ENCODE data around the gene HRAS.

The HRAS gene

GRCh38 chr11:541433-541885, 6.1 kb upstream of the HRAS start:
- Histone ChIP-seq H3K4me1 (ENCODE audit: control insufficient read depth, insufficient read depth, low read length) (no peaks in the 10 kb centered on the region), H3K27me3 (ENCODE audit: control insufficient read depth, insufficient read depth, low read length) (peaks cover 4% of the 10 kb centered on the region), H3K36me3 (ENCODE audit: control insufficient read depth, insufficient read depth, low read length) (no peaks in the 10 kb centered on the region)

DNA sequence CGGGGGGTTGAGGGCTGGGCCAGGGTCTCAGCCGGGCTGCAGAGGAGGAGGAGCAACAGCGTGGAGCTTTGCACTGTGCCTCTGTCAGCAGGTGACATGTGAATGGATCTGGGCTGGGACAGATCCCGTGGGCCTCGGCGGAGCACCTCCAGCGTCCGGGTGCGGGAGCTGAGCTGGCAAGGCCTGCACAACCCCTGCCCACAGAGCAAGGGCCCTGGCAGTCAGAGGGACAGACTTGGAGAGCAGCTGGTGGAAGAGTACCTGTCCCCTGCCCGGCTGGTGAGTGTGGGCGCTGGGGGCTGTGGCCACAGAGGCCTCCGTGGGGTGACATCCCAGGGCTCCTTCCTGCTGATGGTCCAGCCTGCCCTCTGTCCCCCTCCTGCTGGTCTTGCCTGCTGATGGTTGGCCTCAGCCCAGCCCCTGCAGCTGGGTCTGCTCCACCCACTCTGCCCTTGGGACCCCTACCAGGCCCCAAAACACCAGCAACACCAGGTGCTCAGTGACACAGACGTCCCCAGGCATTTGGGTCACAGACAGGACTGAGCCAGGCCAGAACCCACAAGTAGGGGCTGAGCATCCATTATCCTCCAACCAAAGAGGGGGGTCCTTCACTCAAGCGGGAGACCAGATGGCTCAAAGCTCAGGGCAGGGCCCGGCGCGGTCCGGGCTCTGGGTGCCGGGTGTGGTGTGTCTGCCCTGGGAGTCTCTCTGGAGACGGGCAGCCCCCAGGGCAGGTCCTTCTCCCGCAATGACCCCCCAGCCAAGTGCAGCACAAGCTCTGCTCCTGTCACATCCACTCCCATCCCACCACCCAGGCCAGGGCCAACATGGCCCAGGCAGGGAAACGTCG, 5.4 kb upstream of the HRAS start:
- Histone ChIP-seq H3K4me1 (ENCODE audit: control insufficient read depth, insufficient read depth, low read length) (no peaks in the 10 kb centered on the region), H3K27me3 (ENCODE audit: control insufficient read depth, insufficient read depth, low read length) (peaks cover 4% of the 10 kb centered on the region), H3K9ac (ENCODE audit: low read length) (no peak overlapping the region), H3K4me3 (ENCODE audit: low read length) (no peak overlapping the region), H3K36me3 (ENCODE audit: control insufficient read depth, insufficient read depth, low read length) (no peaks in the 10 kb centered on the region), H3K27ac (ENCODE audit: low read depth, low read length) (no peak overlapping the region)

More at GRCh38 chr11:541433-541885, 6.1 kb upstream of the HRAS start:
- H3K4me3 ChIP-seq (ENCODE audit: low read length): no peak overlapping the region
- H3K27ac ChIP-seq (ENCODE audit: low read depth, low read length): no peak overlapping the region
- no peak overlapping the region for H3K9ac ChIP-seq (ENCODE audit: low read length)

GRCh38 chr11:539971-540481, 4.7 kb upstream of the HRAS start:
- H3K9ac ChIP-seq (ENCODE audit: low read length): no peak overlapping the region
- H3K36me3 ChIP-seq (ENCODE audit: control insufficient read depth, insufficient read depth, low read length): no peaks in the 10 kb centered on the region
- no peak overlapping the region for H3K4me3 ChIP-seq (ENCODE audit: low read length)
- H3K4me1 ChIP-seq (ENCODE audit: control insufficient read depth, insufficient read depth, low read length): no peaks in the 10 kb centered on the region
- H3K27ac ChIP-seq (ENCODE audit: low read depth, low read length): no peak overlapping the region
- peaks cover 4% of the 10 kb centered on the region for H3K27me3 ChIP-seq (ENCODE audit: control insufficient read depth, insufficient read depth, low read length)

DNA sequence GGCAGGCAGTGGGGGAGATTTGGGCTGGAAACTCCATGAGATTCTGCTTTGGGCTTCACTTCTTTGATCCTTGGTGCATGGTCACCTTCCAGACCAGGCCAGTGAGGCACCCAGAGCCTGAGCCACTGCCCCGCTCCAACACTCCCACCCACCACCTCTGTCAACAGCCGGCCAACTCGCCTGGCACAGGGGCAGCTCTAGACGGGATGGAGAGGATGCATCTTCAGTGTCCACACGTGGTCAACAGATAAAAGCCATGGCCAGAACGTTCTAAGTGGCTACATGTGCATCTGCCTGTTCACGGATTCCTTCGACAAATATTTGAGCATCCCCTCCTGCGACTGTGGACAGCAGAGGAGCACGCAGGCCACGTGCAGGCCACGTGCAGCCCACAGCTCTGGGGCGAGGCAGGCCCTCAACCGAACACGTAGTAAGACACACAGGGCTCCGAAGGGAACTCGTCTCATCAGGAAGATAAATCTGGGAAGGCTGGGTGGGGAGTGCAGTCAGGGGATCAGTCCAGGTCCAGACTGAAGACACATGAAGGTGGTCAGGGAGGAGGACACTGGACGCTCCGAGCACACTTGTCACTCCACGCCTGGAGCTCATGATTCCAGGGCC, 3.2 kb upstream of the HRAS start:
- peaks cover under 1% of the 10 kb centered on the region for H3K36me3 ChIP-seq (ENCODE audit: control insufficient read depth, insufficient read depth, low read length)
- H3K27ac ChIP-seq (ENCODE audit: low read depth, low read length): no peak overlapping the region
- H3K9ac ChIP-seq (ENCODE audit: low read length): no peak overlapping the region
- no peak overlapping the region for H3K4me3 ChIP-seq (ENCODE audit: low read length)
- H3K4me1 ChIP-seq (ENCODE audit: control insufficient read depth, insufficient read depth, low read length): peaks cover 7% of the 10 kb centered on the region
- H3K27me3 ChIP-seq (ENCODE audit: control insufficient read depth, insufficient read depth, low read length): peaks cover 4% of the 10 kb centered on the region

DNA sequence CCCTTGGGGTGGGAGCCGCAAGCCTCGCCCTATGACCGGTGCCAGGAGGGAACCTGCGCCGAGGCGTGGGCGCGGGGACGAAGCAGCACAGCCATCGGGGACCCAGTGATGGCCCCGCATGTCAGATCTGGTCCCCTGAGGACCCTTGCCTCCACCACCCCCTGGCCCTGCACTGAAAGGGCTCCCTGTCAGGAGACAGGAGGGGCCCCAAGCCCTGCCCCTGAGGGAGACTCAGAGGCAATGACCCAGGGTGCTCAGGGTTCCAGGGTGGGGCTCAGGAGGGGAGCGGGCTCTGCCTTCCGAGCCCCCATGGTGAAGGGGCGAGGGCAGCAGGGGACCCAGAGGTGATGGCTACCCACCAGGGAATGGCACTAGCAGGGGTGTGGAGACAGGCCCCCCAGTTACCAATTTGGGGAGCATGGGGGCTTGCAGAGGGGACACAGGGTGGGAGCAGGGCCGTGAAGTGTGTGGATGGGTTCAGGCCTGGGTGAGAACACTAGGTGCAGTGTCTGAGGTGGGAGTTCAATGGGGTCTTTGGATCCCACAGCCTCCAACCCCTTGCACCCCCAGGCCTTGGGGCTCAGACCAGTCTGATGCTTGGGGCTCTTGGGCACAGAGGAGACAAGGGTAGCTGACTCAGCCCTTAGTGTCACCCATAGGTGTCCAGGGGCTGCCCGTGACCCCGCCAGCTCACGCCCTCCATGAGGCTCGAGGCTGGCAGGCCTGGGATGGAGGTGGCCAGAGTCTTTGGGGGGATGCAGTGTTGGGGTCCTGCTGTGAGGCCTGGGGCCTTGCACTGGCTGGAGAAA, 2.5 kb upstream of the HRAS start:
- Histone ChIP-seq H3K27ac (ENCODE audit: low read depth, low read length) (no peak overlapping the region), H3K4me1 (ENCODE audit: control insufficient read depth, insufficient read depth, low read length) (peaks cover 7% of the 10 kb centered on the region), H3K36me3 (ENCODE audit: control insufficient read depth, insufficient read depth, low read length) (peaks cover 5% of the 10 kb centered on the region), H3K27me3 (ENCODE audit: control insufficient read depth, insufficient read depth, low read length) (peaks cover 4% of the 10 kb centered on the region), H3K4me3 (ENCODE audit: low read length) (peak overlapping the region; percentile 55), H3K9ac (ENCODE audit: low read length) (no peak overlapping the region)

GRCh38 chr11:536841-537621, 1.7 kb upstream of the HRAS start, which contains the start of gene LRRC56:
LRRC56 (plus strand) TSS chr11:537527; CDS start chr11:540685, 3,158 bp downstream.
- Histone ChIP-seq H3K27ac (ENCODE audit: low read depth, low read length) (no peak within 1 kb of the TSS), H3K27me3 (ENCODE audit: control insufficient read depth, insufficient read depth, low read length) (peaks cover 4% of the 10 kb centered on the region), H3K9ac (ENCODE audit: low read length) (peak within 1 kb of the TSS; percentile 17), H3K4me1 (ENCODE audit: control insufficient read depth, insufficient read depth, low read length) (peaks cover 7% of the 10 kb centered on the region), H3K36me3 (ENCODE audit: control insufficient read depth, insufficient read depth, low read length) (peaks cover 12% of the 10 kb centered on the region), H3K4me3 (ENCODE audit: low read length) (peak within 1 kb of the TSS; percentile 55)

GRCh38 chr11:535210-535518, 212 bp downstream of the HRAS start:
- peaks cover 7% of the 10 kb centered on the region for H3K4me1 ChIP-seq (ENCODE audit: control insufficient read depth, insufficient read depth, low read length)
- peaks cover 4% of the 10 kb centered on the region for H3K27me3 ChIP-seq (ENCODE audit: control insufficient read depth, insufficient read depth, low read length)
- H3K9ac ChIP-seq (ENCODE audit: low read length): no peak overlapping the region
- peak overlapping the region; percentile 78 for H3K4me3 ChIP-seq (ENCODE audit: low read length)
- H3K36me3 ChIP-seq (ENCODE audit: control insufficient read depth, insufficient read depth, low read length): peaks cover 12% of the 10 kb centered on the region
- H3K27ac ChIP-seq (ENCODE audit: low read depth, low read length): no peak overlapping the region

- H3K27ac ChIP-seq (ENCODE audit: low read depth, low read length): no peak overlapping the region
- H3K9ac ChIP-seq (ENCODE audit: low read length): peak overlapping the region; percentile 49
- peak overlapping the region; percentile 78 for H3K4me3 ChIP-seq (ENCODE audit: low read length)
- H3K27me3 ChIP-seq (ENCODE audit: control insufficient read depth, insufficient read depth, low read length): peaks cover 4% of the 10 kb centered on the region
- peaks cover 12% of the 10 kb centered on the region for H3K36me3 ChIP-seq (ENCODE audit: control insufficient read depth, insufficient read depth, low read length)
- H3K4me1 ChIP-seq (ENCODE audit: control insufficient read depth, insufficient read depth, low read length): peaks cover 7% of the 10 kb centered on the region
These were observed 773 bp downstream of the HRAS start for GRCh38 chr11:534396-535209.

DNA sequence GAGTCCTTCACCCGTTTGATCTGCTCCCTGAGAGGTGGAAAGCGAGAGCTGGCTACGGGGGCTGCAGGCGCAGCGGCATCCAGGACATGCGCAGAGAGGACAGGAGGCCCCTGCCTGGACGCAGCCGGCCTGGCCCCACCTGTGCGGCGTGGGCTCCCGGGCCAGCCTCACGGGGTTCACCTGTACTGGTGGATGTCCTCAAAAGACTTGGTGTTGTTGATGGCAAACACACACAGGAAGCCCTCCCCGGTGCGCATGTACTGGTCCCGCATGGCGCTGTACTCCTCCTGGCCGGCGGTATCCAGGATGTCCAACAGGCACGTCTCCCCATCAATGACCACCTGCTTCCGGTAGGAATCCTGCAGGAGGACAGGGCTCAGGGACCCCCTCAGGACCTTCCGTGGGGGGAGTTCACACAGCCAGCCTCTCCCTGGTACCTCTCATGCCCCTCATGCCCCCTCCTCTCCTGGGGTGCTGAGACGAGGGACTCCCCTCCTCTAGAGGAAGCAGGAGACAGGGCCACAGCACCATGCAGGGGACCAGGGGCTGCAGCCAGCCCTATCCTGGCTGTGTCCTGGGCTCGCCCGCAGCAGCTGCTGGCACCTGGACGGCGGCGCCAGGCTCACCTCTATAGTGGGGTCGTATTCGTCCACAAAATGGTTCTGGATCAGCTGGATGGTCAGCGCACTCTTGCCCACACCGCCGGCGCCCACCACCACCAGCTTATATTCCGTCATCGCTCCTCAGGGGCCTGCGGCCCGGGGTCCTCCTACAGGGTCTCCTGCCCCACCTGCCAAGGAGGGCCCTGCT, 1.6 kb downstream of the HRAS start:
- Histone ChIP-seq H3K4me3 (ENCODE audit: low read length) (peak overlapping the region; percentile 78), H3K9ac (ENCODE audit: low read length) (no peak overlapping the region), H3K4me1 (ENCODE audit: control insufficient read depth, insufficient read depth, low read length) (peaks cover 7% of the 10 kb centered on the region), H3K27ac (ENCODE audit: low read depth, low read length) (no peak overlapping the region), H3K27me3 (ENCODE audit: control insufficient read depth, insufficient read depth, low read length) (peaks cover 4% of the 10 kb centered on the region), H3K36me3 (ENCODE audit: control insufficient read depth, insufficient read depth, low read length) (peaks cover 12% of the 10 kb centered on the region)

DNA sequence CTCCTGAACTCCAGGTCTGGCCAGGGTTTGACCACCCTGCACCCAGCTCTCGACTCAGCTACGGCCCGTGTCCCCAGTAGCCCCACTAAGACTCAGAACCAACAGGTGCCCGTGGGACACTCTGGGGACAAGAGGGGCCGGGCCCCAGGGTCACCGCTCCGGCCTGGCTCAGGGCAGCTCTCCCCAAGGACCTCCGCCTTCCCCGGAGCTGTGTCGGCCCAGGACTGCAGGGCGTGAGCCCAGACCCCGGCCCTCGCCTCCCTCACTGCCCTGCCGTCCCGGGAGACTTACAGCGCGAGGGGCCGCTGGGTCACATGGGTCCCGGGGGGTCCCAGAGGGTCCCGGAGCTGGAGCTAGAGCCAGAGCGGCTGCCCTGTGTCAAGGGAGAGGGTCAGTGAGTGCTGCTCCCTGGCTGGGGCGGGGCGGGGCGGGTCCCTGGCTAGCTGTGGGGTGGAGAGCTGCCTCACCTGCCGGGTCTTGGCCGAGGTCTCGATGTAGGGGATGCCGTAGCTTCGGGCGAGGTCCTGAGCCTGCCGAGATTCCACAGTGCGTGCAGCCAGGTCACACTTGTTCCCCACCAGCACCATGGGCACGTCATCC, 2.3 kb downstream of the HRAS start:
- Histone ChIP-seq H3K4me3 (ENCODE audit: low read length) (no peak overlapping the region), H3K27me3 (ENCODE audit: control insufficient read depth, insufficient read depth, low read length) (peaks cover 4% of the 10 kb centered on the region), H3K36me3 (ENCODE audit: control insufficient read depth, insufficient read depth, low read length) (peaks cover 12% of the 10 kb centered on the region), H3K4me1 (ENCODE audit: control insufficient read depth, insufficient read depth, low read length) (peaks cover 7% of the 10 kb centered on the region), H3K27ac (ENCODE audit: low read depth, low read length) (no peak overlapping the region), H3K9ac (ENCODE audit: low read length) (no peak overlapping the region)

All from rectal smooth muscle tissue (tissue), 1 donor.